K562 (cell line): ENCODE results near the gene SPEM1. TPM values are rescaled to one million over a fixed set of nuclear protein-coding genes. Genes with fewer than 3 reads are reported as not detected.

Experiments
- ATAC-seq: fragments of 200-7000 bp; cut with Tn5 transposase; 3 replicates; pipeline ENCODE4 v1.9.1; 2020; ENCODE audit warnings: moderate library complexity
- BruUV-seq: library from RNA; stranded (reverse); fragments of 400-500 nt; replicated peaks from 2 replicates; lab custom pipeline; 2021; lab: Mats Ljungman, UMichigan
- CTCF ChIA-PET: fragments of 300-600 bp; formaldehyde crosslinking; extraction: SDS; loops from one replicate; lab custom pipeline; 2021; ENCODE audit warnings: low intra/inter-chr PET ratio; lab: Yijun Ruan, JAX
- POLR2A ChIA-PET: fragments of 300-600, 350-650 bp; sonication (Branson Sonifier 250); formaldehyde crosslinking; extraction: SDS; loops from one replicate; lab custom pipeline; 2021; ENCODE audit warnings: antibody characterized with exemption, inconsistent platforms; lab: Yijun Ruan, JAX
- DNase-seq, 4 experiments: peaks; one replicate each; pipeline versions ENCODE4 v3.0.0 to v3.0.0-alpha.2; 2011 to 2018; ENCODE audit warnings: low spot score in 3 of 4, mixed read lengths in 3 of 4; ENCODE audit errors: extremely low read depth in 1 of 4
- FAIRE-seq: peaks from 2 replicates; lab custom pipeline; 2011; peaks lifted over from hg19 to GRCh38; lab: Jason Lieb, UNC
- H2AFZ ChIP-seq: 2 replicates; pipeline ENCODE4 v1.6.0; 2011; ENCODE audit warnings: low read depth, low read length, control low read depth, inconsistent platforms
- H3K27ac ChIP-seq: fragments of 200-600 bp; 3 replicates; pipeline ENCODE4 v1.8.0; 2011; ENCODE audit warnings: low read depth, mild to moderate bottlenecking, control low read depth, inconsistent platforms, low read length, moderate library complexity, mixed read lengths; ENCODE audit errors: extremely low read depth
- H3K27me3 ChIP-seq, 2 experiments: fragments of 300-600 bp in 1 of 2; 2 replicates in 1 of 2; 3 replicates in 1 of 2; pipeline versions ENCODE4 v1.6.0 to v1.8.0; 2011; ENCODE audit warnings: inconsistent platforms in 2 of 2, low read length in 2 of 2, mild to moderate bottlenecking in 1 of 2, mixed read lengths in 1 of 2, moderate library complexity in 1 of 2; ENCODE audit not compliant: control insufficient read depth in 2 of 2, insufficient read depth in 2 of 2
- H3K36me3 ChIP-seq: fragments of 300-600 bp; 3 replicates; pipeline ENCODE4 v1.8.0; 2011; ENCODE audit warnings: mild to moderate bottlenecking, low read length, inconsistent platforms; ENCODE audit not compliant: control insufficient read depth, insufficient read depth
- H3K4me1 ChIP-seq, 2 experiments: fragments of 200-600 bp in 1 of 2; replicated peaks in 1 of 2; 2 replicates in 1 of 2; 3 replicates in 1 of 2; pipeline versions ENCODE4 v1.5.1 to v1.8.0; 2011; ENCODE audit warnings: inconsistent platforms in 2 of 2, low read length in 2 of 2, mild to moderate bottlenecking in 1 of 2, mixed read lengths in 1 of 2, moderate library complexity in 1 of 2; ENCODE audit not compliant: control insufficient read depth in 2 of 2, insufficient read depth in 2 of 2
- H3K4me2 ChIP-seq: 2 replicates; pipeline ENCODE4 v1.6.1; 2011; ENCODE audit warnings: low read length, control low read depth, inconsistent platforms, mixed read lengths; ENCODE audit not compliant: insufficient read depth
- H3K4me3 ChIP-seq: fragments of 200-600 bp; sonication (generic), shearing (Covaris generic); 2 replicates; pipeline ENCODE4 v1.5.1; 2016; ENCODE audit warnings: control low read depth, inconsistent platforms
- H3K79me2 ChIP-seq: fragments of 200-600 bp; 3 replicates; pipeline ENCODE4 v1.8.0; 2011; ENCODE audit warnings: low read length, inconsistent platforms; ENCODE audit not compliant: control insufficient read depth, insufficient read depth
- H3K9ac ChIP-seq, 2 experiments: 2 replicates each; pipeline versions ENCODE4 v1.6.0 to v1.6.1; 2011; ENCODE audit warnings: low read depth in 2 of 2, low read length in 2 of 2, control low read depth in 1 of 2, inconsistent platforms in 1 of 2, mild to moderate bottlenecking in 1 of 2, mixed read lengths in 1 of 2; ENCODE audit not compliant: insufficient read depth in 1 of 2
- H3K9me1 ChIP-seq: one replicate; pipeline ENCODE4 v1.6.0; 2011; ENCODE audit warnings: inconsistent platforms, mild to moderate bottlenecking, low read length, moderate library complexity; ENCODE audit not compliant: control insufficient read depth, insufficient read depth
- H3K9me3 ChIP-seq: replicated peaks from 2 replicates; pipeline ENCODE4 v1.5.1; 2011; ENCODE audit warnings: low read depth, low read length, inconsistent platforms; ENCODE audit not compliant: control insufficient read depth, insufficient read depth
- H4K20me1 ChIP-seq: replicated peaks from 2 replicates; pipeline ENCODE4 v1.6.1; 2011; ENCODE audit warnings: low read length, inconsistent platforms, mixed read lengths; ENCODE audit not compliant: control insufficient read depth, insufficient read depth
- BRCA1 ChIP-seq, 2 experiments: fragments of 450-650 bp in 1 of 2; sonication (generic) in 1 of 2; formaldehyde crosslinking in 1 of 2; IDR thresholded peaks; 2 replicates each; pipeline versions ENCODE4 v1.5.0 to v1.6.1; 2017 to 2020; ENCODE audit warnings: mild to moderate bottlenecking in 1 of 2, missing genetic modification reagents in 1 of 2
- CCAR2 ChIP-seq: fragments of 200-400 bp; formaldehyde crosslinking; IDR thresholded peaks from 2 replicates; pipeline ENCODE4 v1.6.1; 2017; ENCODE audit warnings: mild to moderate bottlenecking, low read depth, low read length
- EP300 ChIP-seq: IDR thresholded peaks from 2 replicates; pipeline ENCODE4 v1.6.1; 2012; ENCODE audit warnings: low read length, improper control_type of control experiment
- EZH2 ChIP-seq: IDR thresholded peaks from 2 replicates; pipeline ENCODE4 v1.6.1; 2012; ENCODE audit warnings: low read depth, mild to moderate bottlenecking, inconsistent platforms, low read length, borderline replicate concordance
- GTF2B ChIP-seq: IDR thresholded peaks from 2 replicates; pipeline ENCODE4 v1.6.1; 2011; ENCODE audit not compliant: insufficient read length; ENCODE audit errors: extremely low read depth
- JUN ChIP-seq, 2 experiments: sonication (generic) in 1 of 2; formaldehyde crosslinking in 1 of 2; IDR thresholded peaks; 2 replicates each; pipeline versions ENCODE4 v1.6.1 to v1.8.0; 2012 to 2022; ENCODE audit warnings: borderline replicate concordance in 2 of 2, mild to moderate bottlenecking in 2 of 2, improper control_type of control experiment in 1 of 2, low read depth in 1 of 2, low read length in 1 of 2, missing genetic modification reagents in 1 of 2
- MBD1 ChIP-seq: fragments of 250-450 bp; sonication (Bioruptor Pico); IDR thresholded peaks from 2 replicates; pipeline ENCODE4 v1.8.0; 2022; ENCODE audit warnings: inconsistent platforms
- MCM7 ChIP-seq, 2 experiments: fragments of 450-650 bp; IDR thresholded peaks; 2 replicates each; pipeline ENCODE4 v1.6.1; 2016 to 2018
- NEUROD1 ChIP-seq: fragments of 150-350 bp; IDR thresholded peaks from 2 replicates; pipeline ENCODE4 v1.6.1; 2014; ENCODE audit warnings: borderline replicate concordance, low read length, low read depth; ENCODE audit not compliant: partially characterized antibody
- PHF21A ChIP-seq: fragments of 450-650 bp; IDR thresholded peaks from 2 replicates; pipeline ENCODE4 v1.6.1; 2017; ENCODE audit warnings: low read depth, borderline replicate concordance
- TAF7 ChIP-seq: fragments of 450-650 bp; IDR thresholded peaks from 2 replicates; pipeline ENCODE4 v1.6.1; 2016; ENCODE audit warnings: missing genetic modification characterization, missing compliant biosample characterization
- ZNF124 ChIP-seq: sonication (generic); formaldehyde crosslinking; IDR thresholded peaks from 2 replicates; pipeline ENCODE4 v1.8.1; 2022; ENCODE audit warnings: missing genetic modification reagents
- WGBS: fragments of 100-300 bp; shearing (Covaris generic); methylation state at CpG from one replicate; pipeline ENCODE4 v1.1.6; 2016; ENCODE audit warnings: low coverage, mixed read lengths; ENCODE audit not compliant: insufficient coverage; ENCODE audit errors: missing lambda C conversion rate; 5-methylcytosine and 5-hydroxymethylcytosine counted together
- in situ Hi-C: fragments of 300-500 bp; cut with MboI; formaldehyde crosslinking; loops from 4 replicates; pipeline ENCODE4 v1.15.0; 2018; ENCODE audit warnings: inconsistent platforms, mixed read lengths
- intact Hi-C: fragments of 100-400 bp; cut with micrococcal nuclease; formaldehyde crosslinking; loops from 2 replicates; pipeline ENCODE4 v1.14.2; 2022
- polyA plus RNA-seq, 8 experiments: library from polyadenylated mRNA; depleted of rRNA in 4 of 8; stranded (reverse) in 5 of 8; unstranded in 3 of 8; fragments of >200 nt; fragmentation: Nextera tagmentation in 2 of 8; fragmentation: Illumina TruSeq in 1 of 8; extraction: Ambion mirVana in 2 of 8; extraction: Trizol in 1 of 8; gene quantifications; 2 replicates each; pipeline versions ENCODE4 v1.2.1 to v1.2.3, GENCODE V29; 2011 to 2014; ENCODE audit warnings: inconsistent platforms in 1 of 8, missing spikeins in 1 of 8
- total RNA-seq, 7 experiments: library from RNA; depleted of rRNA in 6 of 7; stranded (reverse); fragments of >200 nt in 6 of 7; fragmentation: Illumina TruSeq in 2 of 7; extraction: Trizol in 2 of 7; gene quantifications; 2 replicates each; pipeline versions ENCODE4 v1.2.1 to v1.2.3, GENCODE V29; 2011 to 2021; ENCODE audit warnings: low replicate concordance in 1 of 7
- TF ChIP-seq, protein P1 (sequence below): fragments of 250-450 bp; sonication (Bioruptor Pico); IDR thresholded peaks from 2 replicates; pipeline ENCODE4 v1.4.0; 2020; ENCODE audit warnings: mild to moderate bottlenecking, moderate library complexity, borderline replicate concordance
- TF ChIP-seq, protein P2 (sequence below): sonication (generic); formaldehyde crosslinking; IDR thresholded peaks from 2 replicates; pipeline ENCODE4 v1.8.0; 2022; ENCODE audit warnings: mild to moderate bottlenecking, missing genetic modification reagents

The SPEM1 gene
- total and polyA plus RNA-seq, 9 of the 15 experiments (the other 6 are each of a cell fraction or from before 2014, with no cell fraction given), result not detected

- Histone ChIP-seq H3K9me3 (no peaks in the 10 kb centered on the region), H3K4me2 (no peak overlapping the region), H4K20me1 (no peaks in the 10 kb centered on the region), H2AFZ (no peak overlapping the region), H3K4me1 (peaks cover 4 to 22% of the 10 kb centered on the region in 2 experiments; a peak in 3 of 5 replicates), H3K79me2 (no peaks in the 10 kb centered on the region), H3K4me3 (no peak overlapping the region), H3K9ac (no peak overlapping the region), H3K27ac (no peak overlapping the region), H3K36me3 (0 out of 3 replicates have a peak, but pooled peaks cover 3% of the 10 kb centered on the region), H3K9me1 (no peaks in the 10 kb centered on the region), H3K27me3 (no peaks in the 10 kb centered on the region)
- ATAC-seq (no peak), FAIRE-seq (no peak), DNase-seq (no peak)
- WGBS, result 75% methylated on average over 4 of the region's 6 CpGs
- no peak for TF ChIP-seq BRCA1 (IDR thresholded peaks at IDR 0.05)
- TF ChIP-seq BRCA1 (CRISPR knock-in tag; IDR thresholded peaks at IDR 0.05), result no peak
- TF ChIP-seq, protein P1, sequence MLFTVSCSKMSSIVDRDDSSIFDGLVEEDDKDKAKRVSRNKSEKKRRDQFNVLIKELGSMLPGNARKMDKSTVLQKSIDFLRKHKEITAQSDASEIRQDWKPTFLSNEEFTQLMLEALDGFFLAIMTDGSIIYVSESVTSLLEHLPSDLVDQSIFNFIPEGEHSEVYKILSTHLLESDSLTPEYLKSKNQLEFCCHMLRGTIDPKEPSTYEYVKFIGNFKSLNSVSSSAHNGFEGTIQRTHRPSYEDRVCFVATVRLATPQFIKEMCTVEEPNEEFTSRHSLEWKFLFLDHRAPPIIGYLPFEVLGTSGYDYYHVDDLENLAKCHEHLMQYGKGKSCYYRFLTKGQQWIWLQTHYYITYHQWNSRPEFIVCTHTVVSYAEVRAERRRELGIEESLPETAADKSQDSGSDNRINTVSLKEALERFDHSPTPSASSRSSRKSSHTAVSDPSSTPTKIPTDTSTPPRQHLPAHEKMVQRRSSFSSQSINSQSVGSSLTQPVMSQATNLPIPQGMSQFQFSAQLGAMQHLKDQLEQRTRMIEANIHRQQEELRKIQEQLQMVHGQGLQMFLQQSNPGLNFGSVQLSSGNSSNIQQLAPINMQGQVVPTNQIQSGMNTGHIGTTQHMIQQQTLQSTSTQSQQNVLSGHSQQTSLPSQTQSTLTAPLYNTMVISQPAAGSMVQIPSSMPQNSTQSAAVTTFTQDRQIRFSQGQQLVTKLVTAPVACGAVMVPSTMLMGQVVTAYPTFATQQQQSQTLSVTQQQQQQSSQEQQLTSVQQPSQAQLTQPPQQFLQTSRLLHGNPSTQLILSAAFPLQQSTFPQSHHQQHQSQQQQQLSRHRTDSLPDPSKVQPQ, result no peak
- TF ChIP-seq MBD1 (CRISPR knock-in tag), result no peak
- no peak for TF ChIP-seq EP300
- no peak for TF ChIP-seq ZNF124 (CRISPR knock-in tag)
- TF ChIP-seq JUN (IDR thresholded peaks at IDR 0.05; ENCODE audit: borderline replicate concordance, low read depth, low read length), result no peak
- TF ChIP-seq JUN (CRISPR knock-in tag; IDR thresholded peaks at IDR 0.05; ENCODE audit: borderline replicate concordance), result no peak
- TF ChIP-seq TAF7 (tag), result no peak
- no peak for TF ChIP-seq GTF2B
- TF ChIP-seq, protein P2, sequence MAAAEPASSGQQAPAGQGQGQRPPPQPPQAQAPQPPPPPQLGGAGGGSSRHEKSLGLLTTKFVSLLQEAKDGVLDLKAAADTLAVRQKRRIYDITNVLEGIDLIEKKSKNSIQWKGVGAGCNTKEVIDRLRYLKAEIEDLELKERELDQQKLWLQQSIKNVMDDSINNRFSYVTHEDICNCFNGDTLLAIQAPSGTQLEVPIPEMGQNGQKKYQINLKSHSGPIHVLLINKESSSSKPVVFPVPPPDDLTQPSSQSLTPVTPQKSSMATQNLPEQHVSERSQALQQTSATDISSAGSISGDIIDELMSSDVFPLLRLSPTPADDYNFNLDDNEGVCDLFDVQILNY (CRISPR knock-in tag), result no peak
- TF ChIP-seq NEUROD1, result no peak
- TF ChIP-seq CCAR2, result no peak
- no peak for TF ChIP-seq EZH2
- TF ChIP-seq PHF21A, result no peak
- TF ChIP-seq MCM7 (IDR thresholded peaks at IDR 0.05), result no peak
- ChIA-PET POLR2A (no interaction called here), CTCF (no interaction called here)
- intact Hi-C loops (no loop called here), in situ Hi-C loops (no loop called here)
- no TSS peak for BruUV-seq
Observed at GRCh38 chr17:7408863-7409262, 11.3 kb upstream of the SPEM1 start.
